ENCODE data around the gene ADORA1. TPM values are rescaled to one million over a fixed set of nuclear protein-coding genes. Genes with fewer than 3 reads are reported as not detected.
A peak's percentile ranks its signal among the peaks of the same experiment; 100 is the strongest.

ADORA1 gene
- polyA plus RNA-seq, 4 donors: 0.38 to 1.4 (median 0.54) TPM; not detected in 1

- Histone ChIP-seq H3K36me3 (ENCODE audit: control insufficient read depth in 3 of 3, insufficient read depth in 2 of 3, low read depth in 1 of 3, low read length in 3 of 3) (no peaks in the 10 kb centered on the region), H3K4me3 (ENCODE audit: low read depth in 1 of 3, low read length in 3 of 3) (no peak overlapping the region), H3K27ac (ENCODE audit: low read depth in 1 of 3, low read length in 2 of 3) (no peak overlapping the region), H3K27me3 (ENCODE audit: control insufficient read depth in 3 of 3, insufficient read depth in 3 of 3, low read length in 3 of 3) (peaks cover 0 to 67% (median 2%) of the 10 kb centered on the region in 3 donors), H3K9me3 (ENCODE audit: control insufficient read depth in 2 of 2, insufficient read depth in 1 of 2, low read depth in 1 of 2, low read length in 1 of 2) (no peaks in the 10 kb centered on the region), H3K4me1 (ENCODE audit: control insufficient read depth in 3 of 3, insufficient read depth in 2 of 3, low read depth in 1 of 3, low read length in 2 of 3) (peaks cover 0 to 10% (median 0%) of the 10 kb centered on the region in 3 donors)
- DNase-seq (no peak), FAIRE-seq (no peak)
- WGBS, 3 donors: 24 to 61% (median 37%) methylated on average over 5 of the region's 5 CpGs
These were observed 3.5 kb upstream of the ADORA1 start for GRCh38 chr1:203124011-203124410.

DNA sequence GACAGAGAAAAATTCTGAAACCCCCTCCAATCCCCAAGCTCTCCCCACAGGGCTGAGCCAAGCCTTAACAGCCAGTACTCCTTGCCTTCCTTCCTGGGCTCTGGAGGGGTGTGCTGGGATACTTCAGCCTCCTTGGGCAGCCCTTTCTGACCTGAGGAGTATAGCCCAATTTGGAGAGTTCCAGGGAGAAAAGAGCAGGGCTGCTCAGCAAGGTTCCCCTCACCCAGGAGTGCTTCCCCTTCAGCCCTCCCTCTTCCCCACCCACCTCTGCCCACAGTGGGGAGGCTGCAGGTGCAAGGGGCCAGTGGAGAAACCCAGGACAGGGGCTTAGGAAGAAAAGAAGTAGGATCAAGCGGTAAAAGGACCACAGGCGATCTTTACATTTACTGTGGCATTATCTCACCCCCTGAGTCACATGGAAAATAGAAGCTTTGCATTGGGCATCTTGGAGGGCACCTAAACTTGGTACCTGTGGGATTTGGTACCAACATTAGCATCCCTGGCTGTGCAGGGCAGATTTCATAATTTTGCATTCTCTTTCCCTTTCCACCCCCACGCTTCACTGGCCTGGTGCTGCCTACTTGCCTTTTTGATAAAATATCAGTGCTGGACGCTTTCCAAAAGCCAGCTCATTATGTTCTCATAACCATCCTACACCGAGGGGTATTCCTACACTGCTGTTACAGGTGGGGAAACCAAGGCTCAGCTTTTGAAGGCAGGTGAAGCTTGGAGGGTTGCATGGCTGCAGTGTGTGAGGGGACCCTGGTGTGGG lies 2.8 kb upstream of the ADORA1 start:
- no peaks in the 10 kb centered on the region for H3K36me3 ChIP-seq (ENCODE audit: control insufficient read depth in 3 of 3, insufficient read depth in 2 of 3, low read depth in 1 of 3, low read length in 3 of 3)
- 37 to 62% (median 41%) methylated on average over 5 of the region's 5 CpGs for WGBS, 3 donors
- no peak for FAIRE-seq

GRCh38 chr1:203126151-203126865 lies 1.2 kb upstream of the ADORA1 start:
- peaks cover 0 to 56% (median 3%) of the 10 kb centered on the region in 3 donors for H3K27me3 ChIP-seq (ENCODE audit: control insufficient read depth in 3 of 3, insufficient read depth in 3 of 3, low read length in 3 of 3)
- peaks cover 0 to 10% (median 0%) of the 10 kb centered on the region in 3 donors for H3K4me1 ChIP-seq (ENCODE audit: control insufficient read depth in 3 of 3, insufficient read depth in 2 of 3, low read depth in 1 of 3, low read length in 2 of 3)
- no peaks in the 10 kb centered on the region for H3K9me3 ChIP-seq (ENCODE audit: control insufficient read depth in 2 of 2, insufficient read depth in 1 of 2, low read depth in 1 of 2, low read length in 1 of 2)
- no peak overlapping the region for H3K27ac ChIP-seq (ENCODE audit: low read depth in 1 of 3, low read length in 2 of 3)
- peak in 1 of 2 donors; percentile 24 for DNase-seq
- WGBS, 3 donors: 27 to 33% (median 29%) methylated on average over 8 of the region's 8 CpGs
- H3K36me3 ChIP-seq (ENCODE audit: control insufficient read depth in 3 of 3, insufficient read depth in 2 of 3, low read depth in 1 of 3, low read length in 3 of 3): no peaks in the 10 kb centered on the region
- no peak overlapping the region for H3K4me3 ChIP-seq (ENCODE audit: low read depth in 1 of 3, low read length in 3 of 3)
- no peak for FAIRE-seq

More for the DNA sequence above, 2.8 kb upstream of the ADORA1 start:
- Histone ChIP-seq H3K4me1 (ENCODE audit: control insufficient read depth in 3 of 3, insufficient read depth in 2 of 3, low read depth in 1 of 3, low read length in 2 of 3) (peaks cover 0 to 10% (median 0%) of the 10 kb centered on the region in 3 donors), H3K27ac (ENCODE audit: low read depth in 1 of 3, low read length in 2 of 3) (no peak overlapping the region), H3K4me3 (ENCODE audit: low read depth in 1 of 3, low read length in 3 of 3) (no peak overlapping the region), H3K9me3 (ENCODE audit: control insufficient read depth in 2 of 2, insufficient read depth in 1 of 2, low read depth in 1 of 2, low read length in 1 of 2) (no peaks in the 10 kb centered on the region), H3K27me3 (ENCODE audit: control insufficient read depth in 3 of 3, insufficient read depth in 3 of 3, low read length in 3 of 3) (peaks cover 0 to 64% (median 3%) of the 10 kb centered on the region in 3 donors)
- no peak for DNase-seq

DNA sequence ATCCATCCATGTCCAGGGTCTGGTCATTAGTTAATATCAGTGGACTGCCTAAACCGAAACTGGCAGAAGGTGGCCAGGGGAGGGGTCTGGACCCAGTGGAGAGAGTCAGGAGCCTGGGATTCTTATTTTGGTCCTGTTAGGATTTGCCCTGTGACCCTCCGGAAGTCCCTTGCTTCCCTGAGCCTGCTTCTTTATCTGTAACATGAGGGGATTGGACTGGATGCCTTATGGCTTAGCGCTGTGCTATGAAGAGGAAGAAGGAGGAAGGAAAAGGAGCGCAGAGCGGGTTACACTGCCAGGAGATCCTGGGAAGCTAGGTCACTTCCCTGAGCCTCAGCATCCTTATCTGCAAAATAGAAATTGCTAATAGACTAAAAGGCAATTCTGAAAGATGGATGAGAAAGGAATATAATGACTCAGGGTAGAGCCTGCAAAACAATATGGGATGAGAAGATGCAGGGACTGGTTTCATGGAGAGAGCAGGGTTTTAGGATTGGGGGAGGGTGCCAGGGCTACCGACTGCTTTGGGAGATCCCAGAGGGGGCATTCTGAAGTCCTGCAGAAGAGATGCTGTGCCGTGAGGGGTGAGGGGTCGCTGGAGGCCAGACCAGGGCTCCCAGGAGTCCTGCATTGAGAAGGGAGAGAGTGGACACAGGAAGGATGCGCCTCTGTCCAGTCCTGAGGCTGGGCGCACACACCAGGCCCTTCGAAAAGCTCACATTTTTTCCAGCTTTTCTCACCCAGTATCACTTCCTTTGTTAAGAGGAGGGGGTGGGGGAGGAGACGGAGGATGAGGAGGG lies 460 bp upstream of the ADORA1 start:
- Histone ChIP-seq H3K27ac (ENCODE audit: low read depth in 1 of 3, low read length in 2 of 3) (peak overlapping the region in 1 of 3 donors; percentile 17), H3K4me3 (ENCODE audit: low read depth in 1 of 3, low read length in 3 of 3) (no peak overlapping the region), H3K36me3 (ENCODE audit: control insufficient read depth in 3 of 3, insufficient read depth in 2 of 3, low read depth in 1 of 3, low read length in 3 of 3) (no peaks in the 10 kb centered on the region), H3K27me3 (ENCODE audit: control insufficient read depth in 3 of 3, insufficient read depth in 3 of 3, low read length in 3 of 3) (peaks cover 0 to 56% (median 3%) of the 10 kb centered on the region in 3 donors), H3K9me3 (ENCODE audit: control insufficient read depth in 2 of 2, insufficient read depth in 1 of 2, low read depth in 1 of 2, low read length in 1 of 2) (no peaks in the 10 kb centered on the region), H3K4me1 (ENCODE audit: control insufficient read depth in 3 of 3, insufficient read depth in 2 of 3, low read depth in 1 of 3, low read length in 2 of 3) (peaks cover 0 to 10% (median 0%) of the 10 kb centered on the region in 3 donors)
- FAIRE-seq: no peak
- 14 to 21% (median 19%) methylated on average over 11 to 12 of the region's 12 CpGs for WGBS, 3 donors
- DNase-seq: no peak

DNA sequence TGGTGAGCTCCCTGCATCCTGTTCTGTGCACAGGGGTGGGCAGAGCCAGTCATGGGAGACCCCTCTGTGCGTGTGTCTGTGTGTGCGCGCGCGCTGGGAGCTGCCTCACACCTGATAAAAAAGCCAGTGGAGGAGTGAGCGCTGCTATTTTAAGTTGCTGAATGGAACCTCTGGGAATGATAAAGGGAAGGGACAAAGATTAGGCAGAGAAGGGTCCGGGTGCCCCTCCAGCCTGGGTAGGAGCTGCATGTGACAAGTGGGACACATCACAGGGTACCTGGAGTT lies 847 bp downstream of the ADORA1 start:
- Histone ChIP-seq H3K27me3 (ENCODE audit: control insufficient read depth in 3 of 3, insufficient read depth in 3 of 3, low read length in 3 of 3) (peaks cover 0 to 51% (median 3%) of the 10 kb centered on the region in 3 donors), H3K4me1 (ENCODE audit: control insufficient read depth in 3 of 3, insufficient read depth in 2 of 3, low read depth in 1 of 3, low read length in 2 of 3) (peaks cover 0 to 10% (median 0%) of the 10 kb centered on the region in 3 donors), H3K27ac (ENCODE audit: low read depth in 1 of 3, low read length in 2 of 3) (no peak overlapping the region), H3K36me3 (ENCODE audit: control insufficient read depth in 3 of 3, insufficient read depth in 2 of 3, low read depth in 1 of 3, low read length in 3 of 3) (no peaks in the 10 kb centered on the region), H3K9me3 (ENCODE audit: control insufficient read depth in 2 of 2, insufficient read depth in 1 of 2, low read depth in 1 of 2, low read length in 1 of 2) (no peaks in the 10 kb centered on the region), H3K4me3 (ENCODE audit: low read depth in 1 of 3, low read length in 3 of 3) (no peak overlapping the region)
- no peak for FAIRE-seq
- whole genome bisulfite sequencing, 3 donors: 3 to 23% (median 12%) methylated on average over 7 of the region's 7 CpGs
- DNase-seq: no peak

DNA sequence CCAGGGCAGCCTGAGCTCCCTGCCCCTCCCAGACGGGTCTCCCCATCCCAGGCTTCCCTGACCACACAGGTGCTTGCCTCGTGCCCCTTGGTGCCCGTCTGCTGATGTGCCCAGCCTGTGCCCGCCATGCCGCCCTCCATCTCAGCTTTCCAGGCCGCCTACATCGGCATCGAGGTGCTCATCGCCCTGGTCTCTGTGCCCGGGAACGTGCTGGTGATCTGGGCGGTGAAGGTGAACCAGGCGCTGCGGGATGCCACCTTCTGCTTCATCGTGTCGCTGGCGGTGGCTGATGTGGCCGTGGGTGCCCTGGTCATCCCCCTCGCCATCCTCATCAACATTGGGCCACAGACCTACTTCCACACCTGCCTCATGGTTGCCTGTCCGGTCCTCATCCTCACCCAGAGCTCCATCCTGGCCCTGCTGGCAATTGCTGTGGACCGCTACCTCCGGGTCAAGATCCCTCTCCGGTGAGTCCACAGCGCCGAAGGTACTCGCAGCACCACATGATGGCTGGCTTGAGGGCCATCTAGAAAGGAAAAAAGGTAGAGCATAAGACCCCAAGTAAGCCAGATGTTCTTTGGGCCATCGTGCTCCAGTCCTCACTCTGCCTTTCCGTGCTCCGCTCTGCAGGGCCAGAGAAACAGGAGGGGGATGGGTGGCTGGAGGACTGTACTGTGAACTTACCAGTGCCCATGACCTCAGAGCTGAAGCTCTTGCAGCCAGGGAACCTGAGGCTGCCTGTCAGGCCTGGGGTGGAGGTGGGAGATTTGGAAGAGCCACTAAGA lies 1.4 kb downstream of the ADORA1 start:
- WGBS, 3 donors: 82 to 89% (median 87%) methylated on average over 29 of the region's 29 CpGs
- Histone ChIP-seq H3K9me3 (ENCODE audit: control insufficient read depth in 2 of 2, insufficient read depth in 1 of 2, low read depth in 1 of 2, low read length in 1 of 2) (no peaks in the 10 kb centered on the region), H3K27me3 (ENCODE audit: control insufficient read depth in 3 of 3, insufficient read depth in 3 of 3, low read length in 3 of 3) (peaks cover 0 to 46% (median 3%) of the 10 kb centered on the region in 3 donors), H3K36me3 (ENCODE audit: control insufficient read depth in 3 of 3, insufficient read depth in 2 of 3, low read depth in 1 of 3, low read length in 3 of 3) (no peaks in the 10 kb centered on the region), H3K4me1 (ENCODE audit: control insufficient read depth in 3 of 3, insufficient read depth in 2 of 3, low read depth in 1 of 3, low read length in 2 of 3) (peaks cover 0 to 10% (median 0%) of the 10 kb centered on the region in 3 donors), H3K27ac (ENCODE audit: low read depth in 1 of 3, low read length in 2 of 3) (no peak overlapping the region), H3K4me3 (ENCODE audit: low read depth in 1 of 3, low read length in 3 of 3) (no peak overlapping the region)
- FAIRE-seq: no peak
- DNase-seq: no peak

- peaks cover 0 to 39% (median 3%) of the 10 kb centered on the region in 3 donors for H3K27me3 ChIP-seq (ENCODE audit: control insufficient read depth in 3 of 3, insufficient read depth in 3 of 3, low read length in 3 of 3)
- H3K36me3 ChIP-seq (ENCODE audit: control insufficient read depth in 3 of 3, insufficient read depth in 2 of 3, low read depth in 1 of 3, low read length in 3 of 3): no peaks in the 10 kb centered on the region
- WGBS, 3 donors: 37 to 57% (median 41%) methylated on average over 7 of the region's 7 CpGs
- FAIRE-seq (no peak), DNase-seq (no peak)
- H3K4me1 ChIP-seq (ENCODE audit: control insufficient read depth in 3 of 3, insufficient read depth in 2 of 3, low read depth in 1 of 3, low read length in 2 of 3): peaks cover 0 to 10% (median 0%) of the 10 kb centered on the region in 3 donors
- no peak overlapping the region for H3K4me3 ChIP-seq (ENCODE audit: low read depth in 1 of 3, low read length in 3 of 3)
- H3K9me3 ChIP-seq (ENCODE audit: control insufficient read depth in 2 of 2, insufficient read depth in 1 of 2, low read depth in 1 of 2, low read length in 1 of 2): no peaks in the 10 kb centered on the region
- H3K27ac ChIP-seq (ENCODE audit: low read depth in 1 of 3, low read length in 2 of 3): no peak overlapping the region
These were observed 2.1 kb downstream of the ADORA1 start for GRCh38 chr1:203129501-203130231.
